Left ventricle myocardium inferior (tissue), 1 donor: ENCODE measurements around the gene SCAMP4. TPM values are rescaled to one million over a fixed set of nuclear protein-coding genes. Genes with fewer than 3 reads are reported as not detected.

Experiments
- DNase-seq: peaks from one replicate; pipeline ENCODE4 v3.0.0-alpha.2; 2020
- H3K27ac ChIP-seq: fragments of 200-600 bp; replicated peaks from 2 replicates; pipeline ENCODE4 v1.8.0; 2021
- H3K27me3 ChIP-seq: fragments of 200-600 bp; 2 replicates; pipeline ENCODE4 v1.8.0; 2021; ENCODE audit warnings: low read depth
- H3K36me3 ChIP-seq: fragments of 200-600 bp; 2 replicates; pipeline ENCODE4 v1.8.0; 2021
- H3K4me1 ChIP-seq: fragments of 200-600 bp; 2 replicates; pipeline ENCODE4 v1.8.0; 2021
- H3K4me3 ChIP-seq: fragments of 200-600 bp; 2 replicates; pipeline ENCODE4 v1.8.0; 2021; ENCODE audit warnings: mild to moderate bottlenecking, moderate library complexity
- H3K9me3 ChIP-seq: fragments of 200-600 bp; replicated peaks from 2 replicates; pipeline ENCODE4 v1.8.0; 2021
- CTCF ChIP-seq: fragments of 200-600 bp; IDR thresholded peaks from 2 replicates; pipeline ENCODE4 v1.8.0; 2021; ENCODE audit warnings: antibody characterized with exemption, mild to moderate bottlenecking, borderline replicate concordance
- intact Hi-C: fragments of 100-400 bp; cut with micrococcal nuclease; formaldehyde crosslinking; loops from one replicate; pipeline ENCODE4 v1.11.0; 2022
- total RNA-seq: library from RNA; stranded (reverse); fragmentation: NEBNext Ultra II Directional; extraction: Animal tissue kit (Norgen Biotek cat#: 25700); gene quantifications from one replicate; pipeline ENCODE4 v1.2.1, GENCODE V29; 2021
- donor health status: DM: no; HTN: yes; CAD: no; lungs with severe emphysema.

Gene SCAMP4
- total RNA-seq, 1 donor from 2014 or later: 16.2 TPM

- H3K36me3 ChIP-seq: no peaks in the 10 kb centered on the region
Measured at GRCh38 chr19:1933244-1933643, 28.0 kb downstream of the SCAMP4 start.

GRCh38 chr19:1933942-1934341 lies 28.7 kb downstream of the SCAMP4 start:
- Histone ChIP-seq H3K4me3 (no peak overlapping the region), H3K27ac (no peak overlapping the region), H3K9me3 (no peaks in the 10 kb centered on the region), H3K4me1 (peaks cover 20% of the 10 kb centered on the region), H3K27me3 (no peaks in the 10 kb centered on the region), H3K36me3 (no peaks in the 10 kb centered on the region)
- intact Hi-C loops: no loop called here
- no peak for TF ChIP-seq CTCF
- DNase-seq: no peak

More at GRCh38 chr19:1933244-1933643, 28.0 kb downstream of the SCAMP4 start:
- H3K4me3 ChIP-seq: no peak overlapping the region
- no peaks in the 10 kb centered on the region for H3K9me3 ChIP-seq
- no peak overlapping the region for H3K27ac ChIP-seq
- no peaks in the 10 kb centered on the region for H3K27me3 ChIP-seq
- DNase-seq: no peak
- no peak for TF ChIP-seq CTCF
- peaks cover 22% of the 10 kb centered on the region for H3K4me1 ChIP-seq
- intact Hi-C loops: no loop called here

- Histone ChIP-seq H3K9me3 (no peaks in the 10 kb centered on the region), H3K36me3 (no peaks in the 10 kb centered on the region), H3K27me3 (no peaks in the 10 kb centered on the region), H3K4me3 (no peak overlapping the region), H3K27ac (no peak overlapping the region), H3K4me1 (peaks cover 23% of the 10 kb centered on the region)
- TF ChIP-seq CTCF: no peak
- intact Hi-C loops: no loop called here
- no peak for DNase-seq
Measured at GRCh38 chr19:1935484-1936208, 30.4 kb downstream of the SCAMP4 start.

- no peak for DNase-seq
- TF ChIP-seq CTCF: no peak
Measured at GRCh38 chr19:1936430-1936829, 31.2 kb downstream of the SCAMP4 start.

GRCh38 chr19:1936916-1937610 lies 31.9 kb downstream of the SCAMP4 start:
- no peaks in the 10 kb centered on the region for H3K9me3 ChIP-seq
- intact Hi-C loops: no loop called here
- no peak overlapping the region for H3K27ac ChIP-seq
- H3K27me3 ChIP-seq: no peaks in the 10 kb centered on the region
- no peaks in the 10 kb centered on the region for H3K36me3 ChIP-seq
- no peak overlapping the region for H3K4me3 ChIP-seq
- DNase-seq: no peak
- peaks cover 27% of the 10 kb centered on the region for H3K4me1 ChIP-seq
- TF ChIP-seq CTCF: no peak

More at GRCh38 chr19:1936430-1936829, 31.2 kb downstream of the SCAMP4 start:
- no peak overlapping the region for H3K4me3 ChIP-seq
- intact Hi-C loops: no loop called here
- H3K27me3 ChIP-seq: no peaks in the 10 kb centered on the region
- H3K36me3 ChIP-seq: no peaks in the 10 kb centered on the region
- no peak overlapping the region for H3K27ac ChIP-seq
- H3K4me1 ChIP-seq: peaks cover 24% of the 10 kb centered on the region
- H3K9me3 ChIP-seq: no peaks in the 10 kb centered on the region
